Tibial artery (tissue), 4 donors: Measurements from ENCODE around the gene KLHL7.
"Not testable (repeated sequence)": the region's sequence is repeated elsewhere in the genome, so short reads cannot be mapped to it uniquely, and the experiment has no call there.

ENCODE experiments used
- DNase-seq, 2 donors: peaks; one replicate each; pipeline ENCODE4 v3.0.0-alpha.2; 2019
- H3K27ac ChIP-seq, 2 donors: fragments of 200-600 bp; sonication (generic) in 1 of 2; 1 replicate in 1 of 2; 2 replicates in 1 of 2; pipeline ENCODE4 v1.5.1; 2018 to 2019; ENCODE audit warnings: mild to moderate bottlenecking in 1 of 2
- H3K27me3 ChIP-seq, 2 donors: fragments of 200-600 bp; sonication (generic) in 1 of 2; one replicate each; pipeline versions ENCODE4 v1.5.1 to v1.6.0; 2016 to 2019
- H3K36me3 ChIP-seq, 3 donors: fragments of 200-600 bp; sonication (generic) in 2 of 3; one replicate each; pipeline ENCODE4 v1.5.1; 2016 to 2019; ENCODE audit warnings: mild to moderate bottlenecking in 2 of 3
- H3K4me1 ChIP-seq, 4 donors: fragments of 200-600 bp; sonication (generic) in 2 of 4; 1 replicate in 3 of 4; 2 replicates in 1 of 4; pipeline ENCODE4 v1.5.1; 2016 to 2019
- H3K4me3 ChIP-seq, 2 donors: fragments of 200-600 bp; sonication (generic) in 1 of 2; 1 replicate in 1 of 2; 2 replicates in 1 of 2; pipeline ENCODE4 v1.5.1; 2018 to 2019; ENCODE audit warnings: mild to moderate bottlenecking in 2 of 2
- H3K9me3 ChIP-seq, 3 donors: fragments of 200-600 bp; sonication (generic) in 1 of 3; one replicate each; pipeline ENCODE4 v1.5.1; 2016 to 2019
- intact Hi-C: fragments of 100-400 bp; cut with DNase I; formaldehyde crosslinking; loops from one replicate; pipeline ENCODE4 v1.15.0; 2023; ENCODE audit warnings: low total_unique reads
- TF ChIP-seq, protein P1 (sequence below), 2 experiments: fragments of 200-600 bp in 1 of 2; fragments of 450-650 bp in 1 of 2; IDR thresholded peaks; one replicate each; pipeline ENCODE4 v1.5.1; 2017 to 2019; ENCODE audit warnings: antibody characterized with exemption in 2 of 2, mild to moderate bottlenecking in 1 of 2, moderate library complexity in 1 of 2

KLHL7 gene

DNA sequence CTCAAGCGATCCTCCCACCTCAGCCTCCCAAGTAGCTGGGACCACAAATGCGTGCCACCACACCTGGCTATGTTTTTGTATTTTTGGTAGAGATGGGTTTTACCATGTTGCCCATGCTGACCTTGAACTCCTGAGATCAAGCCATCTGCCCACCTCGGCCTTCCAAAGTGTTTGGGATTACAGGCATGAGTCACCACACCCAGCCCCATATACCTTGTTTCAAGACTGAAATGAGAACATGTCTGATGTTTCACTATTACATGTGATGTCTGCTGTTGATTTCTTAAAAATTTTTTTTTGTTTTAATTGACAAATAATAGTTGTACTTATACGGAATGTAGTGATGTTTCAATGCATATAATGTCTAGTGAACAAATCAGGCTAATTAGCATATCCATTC, 14.5 kb downstream of the KLHL7 start:
- no peak overlapping the region for H3K4me3 ChIP-seq
- TF ChIP-seq, protein P1, sequence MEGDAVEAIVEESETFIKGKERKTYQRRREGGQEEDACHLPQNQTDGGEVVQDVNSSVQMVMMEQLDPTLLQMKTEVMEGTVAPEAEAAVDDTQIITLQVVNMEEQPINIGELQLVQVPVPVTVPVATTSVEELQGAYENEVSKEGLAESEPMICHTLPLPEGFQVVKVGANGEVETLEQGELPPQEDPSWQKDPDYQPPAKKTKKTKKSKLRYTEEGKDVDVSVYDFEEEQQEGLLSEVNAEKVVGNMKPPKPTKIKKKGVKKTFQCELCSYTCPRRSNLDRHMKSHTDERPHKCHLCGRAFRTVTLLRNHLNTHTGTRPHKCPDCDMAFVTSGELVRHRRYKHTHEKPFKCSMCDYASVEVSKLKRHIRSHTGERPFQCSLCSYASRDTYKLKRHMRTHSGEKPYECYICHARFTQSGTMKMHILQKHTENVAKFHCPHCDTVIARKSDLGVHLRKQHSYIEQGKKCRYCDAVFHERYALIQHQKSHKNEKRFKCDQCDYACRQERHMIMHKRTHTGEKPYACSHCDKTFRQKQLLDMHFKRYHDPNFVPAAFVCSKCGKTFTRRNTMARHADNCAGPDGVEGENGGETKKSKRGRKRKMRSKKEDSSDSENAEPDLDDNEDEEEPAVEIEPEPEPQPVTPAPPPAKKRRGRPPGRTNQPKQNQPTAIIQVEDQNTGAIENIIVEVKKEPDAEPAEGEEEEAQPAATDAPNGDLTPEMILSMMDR (IDR thresholded peaks at IDR 0.05): no peak
- no peaks in the 10 kb centered on the region for H3K9me3 ChIP-seq
- peaks cover 0 to 7% (median under 1%) of the 10 kb centered on the region in 3 donors for H3K36me3 ChIP-seq
- intact Hi-C loops: no loop called here
- no peak overlapping the region for H3K27ac ChIP-seq
- H3K4me1 ChIP-seq: peaks cover 0 to 12% (median 7%) of the 10 kb centered on the region in 4 donors
- DNase-seq: no peak
- H3K27me3 ChIP-seq: no peaks in the 10 kb centered on the region

DNA sequence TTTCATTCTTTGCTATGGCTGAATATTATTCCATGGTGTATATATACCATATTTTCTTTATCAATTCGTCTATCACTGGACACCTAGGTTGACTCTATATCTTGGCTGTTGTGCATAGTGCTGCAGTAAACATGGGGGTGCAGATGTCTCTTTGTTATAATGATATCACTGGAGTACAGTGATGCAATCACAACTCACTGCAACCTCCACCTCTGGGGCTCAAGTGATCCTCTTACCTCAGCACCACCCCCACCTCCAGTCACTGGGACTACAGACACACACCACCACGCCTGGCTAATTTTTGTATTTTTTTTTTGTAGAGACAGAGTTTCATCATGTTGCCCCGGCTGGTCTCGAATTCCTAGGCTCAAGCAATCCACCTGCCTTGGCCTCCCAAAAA, 15.6 kb downstream of the KLHL7 start:
- no peaks in the 10 kb centered on the region for H3K9me3 ChIP-seq
- H3K27ac ChIP-seq: no peak overlapping the region
- TF ChIP-seq, protein P1 (IDR thresholded peaks at IDR 0.05): no peak
- peaks cover 0 to 12% (median 7%) of the 10 kb centered on the region in 4 donors for H3K4me1 ChIP-seq
- no peaks in the 10 kb centered on the region for H3K27me3 ChIP-seq
- H3K36me3 ChIP-seq: peaks cover 4 to 14% (median 6%) of the 10 kb centered on the region in 3 donors
- intact Hi-C loops: no loop called here
- DNase-seq: no peak
- no peak overlapping the region for H3K4me3 ChIP-seq

DNA sequence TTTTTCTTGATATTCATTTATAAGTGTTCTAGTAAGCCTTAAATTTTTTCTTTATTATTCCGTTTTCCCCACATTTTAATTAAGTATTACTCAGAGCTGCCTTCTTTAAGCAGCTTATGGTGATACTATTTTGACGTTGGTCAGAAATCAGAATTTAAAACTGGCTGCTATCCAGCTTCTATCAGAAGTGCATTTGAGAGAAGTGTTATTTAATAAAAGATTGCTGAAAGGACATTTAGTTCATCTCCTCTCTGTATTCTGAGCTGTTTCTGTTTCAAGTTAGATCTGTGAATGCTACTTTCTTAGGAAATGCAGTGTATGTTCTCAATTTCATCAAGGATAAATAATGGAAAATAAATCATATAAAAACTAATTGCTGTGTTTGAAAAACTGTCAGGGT, 17.4 kb downstream of the KLHL7 start:
- TF ChIP-seq, protein P1 (IDR thresholded peaks at IDR 0.05): no peak
- H3K27ac ChIP-seq: no peak overlapping the region
- no peaks in the 10 kb centered on the region for H3K9me3 ChIP-seq
- no peak overlapping the region for H3K4me3 ChIP-seq
- H3K4me1 ChIP-seq: peaks cover 0 to 12% (median 7%) of the 10 kb centered on the region in 4 donors
- intact Hi-C loops: no loop called here
- H3K27me3 ChIP-seq: no peaks in the 10 kb centered on the region
- peaks cover 10 to 29% (median 25%) of the 10 kb centered on the region in 3 donors for H3K36me3 ChIP-seq
- no peak for DNase-seq

DNA sequence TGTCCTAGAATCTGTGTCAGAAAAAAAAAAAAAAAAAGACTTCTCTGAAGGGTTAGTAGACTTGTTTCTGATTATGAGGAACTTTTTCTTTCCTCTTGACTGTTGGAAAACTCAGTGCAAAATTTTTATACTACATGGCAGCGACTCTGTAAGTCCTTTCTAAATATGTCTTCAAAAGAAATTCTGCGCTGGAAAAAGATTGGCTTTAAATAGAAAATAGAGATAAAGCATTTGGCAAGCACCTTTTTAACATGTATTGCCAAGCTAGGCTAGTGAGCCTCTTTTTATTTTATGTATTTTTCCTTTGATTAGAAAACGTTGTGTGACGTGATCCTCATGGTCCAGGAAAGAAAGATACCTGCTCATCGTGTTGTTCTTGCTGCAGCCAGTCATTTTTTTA, 17.9 kb downstream of the KLHL7 start:
- TF ChIP-seq, protein P1 (IDR thresholded peaks at IDR 0.05): no peak
- Histone ChIP-seq H3K36me3 (peaks cover 10 to 29% (median 29%) of the 10 kb centered on the region in 3 donors), H3K4me3 (no peak overlapping the region), H3K4me1 (peaks cover 0 to 12% (median 7%) of the 10 kb centered on the region in 4 donors), H3K9me3 (no peaks in the 10 kb centered on the region), H3K27ac (no peak overlapping the region), H3K27me3 (no peaks in the 10 kb centered on the region)
- DNase-seq: no peak
- intact Hi-C loops: no loop called here

DNA sequence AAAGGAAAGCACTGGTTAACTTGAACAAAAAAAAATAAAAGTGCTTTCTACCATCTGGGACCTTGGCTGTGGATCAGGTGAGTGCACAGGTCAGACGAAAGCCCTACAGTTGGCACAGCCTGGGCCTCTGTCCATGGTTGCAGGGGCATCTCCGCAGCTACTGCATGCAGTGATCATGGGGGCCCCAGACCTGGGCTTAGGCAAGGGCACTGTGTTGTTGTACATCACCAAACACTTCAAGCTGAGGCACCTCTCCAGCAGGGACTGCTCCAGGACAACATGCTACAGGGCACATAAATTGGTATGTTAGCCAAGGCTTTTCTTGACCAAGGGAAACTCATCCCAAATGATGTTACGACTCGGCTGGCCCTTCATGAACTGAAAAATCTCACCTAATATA, 23.5 kb downstream of the KLHL7 start:
- peaks cover 34 to 39% (median 37%) of the 10 kb centered on the region in 3 donors for H3K36me3 ChIP-seq
- H3K9me3 ChIP-seq: no peaks in the 10 kb centered on the region
- TF ChIP-seq, protein P1 (IDR thresholded peaks at IDR 0.05): no peak
- intact Hi-C loops: no loop called here
- no peak overlapping the region for H3K27ac ChIP-seq
- H3K4me1 ChIP-seq: no peaks in the 10 kb centered on the region
- H3K27me3 ChIP-seq: no peaks in the 10 kb centered on the region
- no peak for DNase-seq
- no peak overlapping the region for H3K4me3 ChIP-seq

DNA sequence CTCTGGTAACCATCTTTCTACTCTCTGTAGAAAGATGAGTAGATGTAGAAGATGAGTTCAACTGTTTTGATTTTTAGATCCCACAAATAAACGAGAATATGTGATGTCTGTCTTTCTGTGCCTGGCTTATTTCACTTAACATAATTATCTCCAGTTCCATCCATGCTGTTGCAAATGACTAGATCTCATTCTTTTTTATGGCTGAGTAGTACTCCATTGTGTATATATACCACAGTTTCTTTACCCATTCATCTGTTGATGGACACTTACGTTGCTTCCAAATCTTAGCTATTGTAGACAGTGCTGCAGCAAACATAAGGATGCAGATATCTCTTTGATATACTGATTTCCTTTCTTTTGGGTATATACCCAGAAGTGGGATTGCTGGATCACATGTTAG, 26.2 kb downstream of the KLHL7 start:
- DNase-seq, H3K27me3 ChIP-seq, H3K4me1 ChIP-seq, H3K27ac ChIP-seq, H3K4me3 ChIP-seq, H3K9me3 ChIP-seq, intact Hi-C loops: not testable (repeated sequence)
- H3K36me3 ChIP-seq: peaks cover 18 to 28% (median 27%) of the 10 kb centered on the region in 3 donors
